ENCODE data around the gene NAP1L1. TPM values are rescaled to one million over a fixed set of nuclear protein-coding genes. Genes with fewer than 3 reads are reported as not detected.

NAP1L1 gene
- total RNA-seq, 1 experiment from 2014 or later, result 711 TPM

- intact Hi-C loops (cut with micrococcal nuclease; ENCODE audit: unreplicated experiment), result no loop called here
- BruUV-seq (replicated peaks), result no TSS peak
Observed at GRCh38 chr12:76020281-76020680, 64.2 kb downstream of the NAP1L1 start.

GRCh38 chr12:76018672-76019071 is 65.8 kb downstream of the NAP1L1 start:
- Histone ChIP-seq H3K4me3 (ENCODE audit: low read depth, low read length) (no peak overlapping the region), H3K27me3 (replicated peaks; ENCODE audit: control insufficient read depth, insufficient read depth, low read length) (no peaks in the 10 kb centered on the region), H3K9me3 (no peaks in the 10 kb centered on the region), H3K36me3 (ENCODE audit: control insufficient read depth, insufficient read depth, low read length) (no peaks in the 10 kb centered on the region), H3K4me1 (peaks cover 49% of the 10 kb centered on the region)
- no peak for TF ChIP-seq CTCF (IDR thresholded peaks at IDR 0.05; ENCODE audit: insufficient read depth in 1 of 2, low read depth in 1 of 2, low read length in 1 of 2, severe bottlenecking in 1 of 2, unreplicated experiment in 1 of 2)
- H3K27me3 Mint-ChIP-seq (ENCODE audit: insufficient read depth, unreplicated experiment), result no peaks in the 10 kb centered on the region
- no peak for DNase-seq
- no peaks in the 10 kb centered on the region for H3K36me3 Mint-ChIP-seq (ENCODE audit: insufficient read depth, unreplicated experiment)
- CTCF ChIA-PET, result no interaction called here
- peaks cover 14% of the 10 kb centered on the region for H3K9me3 Mint-ChIP-seq (ENCODE audit: unreplicated experiment)
- BruUV-seq (replicated peaks), result no TSS peak
- peak overlapping the region; percentile 64 for H3K27ac Mint-ChIP-seq (ENCODE audit: unreplicated experiment)
- POLR2A ChIA-PET, result no interaction called here
- H3K4me3 Mint-ChIP-seq (ENCODE audit: unreplicated experiment), result no peak overlapping the region
- intact Hi-C loops (cut with micrococcal nuclease; ENCODE audit: unreplicated experiment), result no loop called here
- peaks cover 43% of the 10 kb centered on the region for H3K4me1 Mint-ChIP-seq (ENCODE audit: low read depth, unreplicated experiment)

More at GRCh38 chr12:76020281-76020680, 64.2 kb downstream of the NAP1L1 start:
- Mint-ChIP-seq H3K9me3 (ENCODE audit: unreplicated experiment) (peaks cover 9% of the 10 kb centered on the region), H3K4me1 (ENCODE audit: low read depth, unreplicated experiment) (peaks cover 30% of the 10 kb centered on the region), H3K36me3 (ENCODE audit: insufficient read depth, unreplicated experiment) (no peaks in the 10 kb centered on the region), H3K27ac (ENCODE audit: unreplicated experiment) (peak overlapping the region; percentile 71), H3K27me3 (ENCODE audit: insufficient read depth, unreplicated experiment) (no peaks in the 10 kb centered on the region), H3K4me3 (ENCODE audit: unreplicated experiment) (no peak overlapping the region)
- no peak for DNase-seq
- Histone ChIP-seq H3K4me1 (peaks cover 37% of the 10 kb centered on the region), H3K4me3 (ENCODE audit: low read depth, low read length) (no peak overlapping the region), H3K9me3 (no peaks in the 10 kb centered on the region), H3K27me3 (replicated peaks; ENCODE audit: control insufficient read depth, insufficient read depth, low read length) (no peaks in the 10 kb centered on the region), H3K36me3 (ENCODE audit: control insufficient read depth, insufficient read depth, low read length) (no peaks in the 10 kb centered on the region)
- POLR2A ChIA-PET, result interaction anchor here (0.7 kb wide), 1 partner anchor 68 kb away, joined by 3 read pairs; no protein-coding TSS in a partner anchor
- CTCF ChIA-PET, result no interaction called here
- TF ChIP-seq CTCF (IDR thresholded peaks at IDR 0.05; ENCODE audit: insufficient read depth in 1 of 2, low read depth in 1 of 2, low read length in 1 of 2, severe bottlenecking in 1 of 2, unreplicated experiment in 1 of 2), result no peak

GRCh38 chr12:76018111-76018510 is 66.4 kb downstream of the NAP1L1 start:
- Mint-ChIP-seq H3K4me3 (ENCODE audit: unreplicated experiment) (no peak overlapping the region), H3K27ac (ENCODE audit: unreplicated experiment) (peak overlapping the region; percentile 64), H3K36me3 (ENCODE audit: insufficient read depth, unreplicated experiment) (no peaks in the 10 kb centered on the region), H3K27me3 (ENCODE audit: insufficient read depth, unreplicated experiment) (no peaks in the 10 kb centered on the region), H3K9me3 (ENCODE audit: unreplicated experiment) (peaks cover 14% of the 10 kb centered on the region), H3K4me1 (ENCODE audit: low read depth, unreplicated experiment) (peaks cover 44% of the 10 kb centered on the region)
- no TSS peak for BruUV-seq (replicated peaks)
- no peak for TF ChIP-seq CTCF (IDR thresholded peaks at IDR 0.05; ENCODE audit: insufficient read depth in 1 of 2, low read depth in 1 of 2, low read length in 1 of 2, severe bottlenecking in 1 of 2, unreplicated experiment in 1 of 2)
- ChIA-PET CTCF (no interaction called here), POLR2A (no interaction called here)
- peak; percentile 35 to 66 for DNase-seq
- Histone ChIP-seq H3K4me1 (peaks cover 54% of the 10 kb centered on the region), H3K36me3 (ENCODE audit: control insufficient read depth, insufficient read depth, low read length) (no peaks in the 10 kb centered on the region), H3K4me3 (ENCODE audit: low read depth, low read length) (no peak overlapping the region), H3K27me3 (replicated peaks; ENCODE audit: control insufficient read depth, insufficient read depth, low read length) (no peaks in the 10 kb centered on the region), H3K9me3 (no peaks in the 10 kb centered on the region)
- intact Hi-C loops (cut with micrococcal nuclease; ENCODE audit: unreplicated experiment), result no loop called here

All from Caco-2 (cell line).